Cardiac muscle cell (in vitro differentiated cells and primary cell): ENCODE measurements around the gene SPRR3. TPM values are rescaled to one million over a fixed set of nuclear protein-coding genes. Genes with fewer than 3 reads are reported as not detected.

Experiments used
- DNase-seq, 2 donors: peaks; one replicate each; pipeline versions ENCODE4 v3.0.0 to v3.0.0-alpha.2; 2010 to 2017; ENCODE audit warnings: low read depth in 1 of 2, low spot score in 1 of 2
- H3K27ac ChIP-seq: fragments of 200-600 bp; sonication (generic); 2 replicates; pipeline ENCODE4 v1.5.1; 2016
- H3K27me3 ChIP-seq: fragments of 200-600 bp; sonication (generic); 2 replicates; pipeline ENCODE4 v1.6.0; 2016; ENCODE audit warnings: control low read depth
- H3K36me3 ChIP-seq: fragments of 200-600 bp; sonication (generic); 2 replicates; pipeline ENCODE4 v1.5.1; 2016; ENCODE audit warnings: control low read depth
- H3K4me1 ChIP-seq: fragments of 200-600 bp; sonication (generic); 2 replicates; pipeline ENCODE4 v1.8.1; 2017; ENCODE audit warnings: low read depth, mild to moderate bottlenecking, mixed run types
- H3K4me3 ChIP-seq: fragments of 200-600 bp; sonication (generic); 2 replicates; pipeline ENCODE4 v1.5.1; 2016; ENCODE audit warnings: mild to moderate bottlenecking
- H3K9me3 ChIP-seq: fragments of 200-600 bp; sonication (generic); 2 replicates; pipeline ENCODE4 v1.5.1; 2017; ENCODE audit warnings: low read depth, mild to moderate bottlenecking, control low read depth
- CTCF ChIP-seq: IDR thresholded peaks from 2 replicates; pipeline ENCODE4 v1.5.1; 2012; ENCODE audit warnings: low read depth, mild to moderate bottlenecking, low read length
- polyA plus RNA-seq: library from polyadenylated mRNA; unstranded; fragments of >200 nt; fragmentation: Nextera tagmentation; extraction: Ambion mirVana; gene quantifications from 2 replicates; pipeline ENCODE4 v1.2.1, GENCODE V29; 2016
- total RNA-seq: library from RNA; depleted of rRNA; stranded (reverse); fragments of >200 nt; gene quantifications from 2 replicates; pipeline ENCODE4 v1.2.3, GENCODE V29; 2016

SPRR3 gene
- total and polyA plus RNA-seq, 2 experiments from 2014 or later: not detected

DNA sequence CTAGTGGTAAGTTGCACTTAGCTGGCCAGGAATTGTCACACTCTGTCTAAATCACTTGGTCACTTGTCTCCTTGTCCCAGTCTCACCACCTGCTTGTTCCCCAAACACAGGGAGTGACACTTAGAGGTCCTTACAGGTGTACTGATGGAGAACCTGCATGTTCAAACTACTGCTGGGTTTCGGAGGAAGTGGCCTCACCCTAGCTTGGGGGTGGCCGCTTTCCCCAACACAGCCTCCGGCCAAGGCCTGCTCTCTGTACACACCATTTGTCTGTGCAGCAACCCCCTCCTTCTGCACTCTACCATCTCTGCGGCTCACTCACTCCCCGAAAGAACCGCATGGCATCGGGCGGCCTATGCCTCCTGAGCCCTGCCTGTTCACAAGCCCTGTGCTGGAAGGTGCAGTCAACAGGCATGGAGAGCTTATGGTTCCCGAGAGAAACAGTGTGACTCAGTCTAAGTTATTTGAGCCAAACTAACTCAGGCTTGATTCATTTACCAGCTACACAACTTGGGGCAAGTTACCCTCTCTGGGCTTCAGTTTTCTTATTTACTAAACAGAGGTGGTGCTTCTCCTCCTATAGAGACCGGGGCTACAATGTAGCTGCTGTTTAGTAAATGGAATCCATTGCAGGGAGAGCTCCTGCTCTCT is 41.6 kb upstream of the SPRR3 start:
- DNase-seq: no peak
- Histone ChIP-seq H3K27ac (no peak overlapping the region), H3K4me1 (no peaks in the 10 kb centered on the region), H3K9me3 (no peaks in the 10 kb centered on the region), H3K36me3 (no peaks in the 10 kb centered on the region), H3K4me3 (no peak overlapping the region), H3K27me3 (no peaks in the 10 kb centered on the region)
- no peak for TF ChIP-seq CTCF

DNA sequence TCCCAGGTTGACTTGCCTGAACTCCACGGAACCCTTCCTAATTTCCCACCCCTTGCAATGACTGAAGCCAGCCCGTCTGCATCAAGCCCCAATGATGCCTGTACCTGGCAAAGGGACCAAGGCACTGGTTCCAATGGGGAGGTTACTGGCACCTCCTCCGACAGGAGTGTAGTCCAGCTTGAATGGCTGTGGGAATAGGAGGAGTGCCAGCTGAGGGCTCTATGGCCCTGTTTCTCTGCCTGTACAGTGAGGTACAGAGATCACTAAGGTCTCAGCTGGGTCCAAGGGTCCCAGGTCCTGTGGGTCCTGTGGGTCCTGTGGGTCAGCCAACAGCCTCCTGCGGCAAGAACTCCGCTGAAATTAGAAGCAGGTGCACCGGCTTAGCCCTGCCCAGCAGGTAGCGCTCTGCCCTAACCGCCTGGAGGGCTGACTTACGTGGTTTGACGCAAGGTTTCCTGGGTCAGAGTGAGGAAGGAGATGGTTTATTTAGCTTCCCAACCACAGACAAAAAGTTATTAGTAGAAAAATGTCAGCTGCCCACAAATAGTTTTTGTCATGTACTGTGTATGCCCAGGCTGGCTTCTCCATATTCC is 41.0 kb upstream of the SPRR3 start:
- no peaks in the 10 kb centered on the region for H3K4me1 ChIP-seq
- no peaks in the 10 kb centered on the region for H3K9me3 ChIP-seq
- no peak overlapping the region for H3K4me3 ChIP-seq
- no peak overlapping the region for H3K27ac ChIP-seq
- TF ChIP-seq CTCF: no peak
- H3K36me3 ChIP-seq: no peaks in the 10 kb centered on the region
- no peaks in the 10 kb centered on the region for H3K27me3 ChIP-seq
- no peak for DNase-seq

GRCh38 chr1:152961226-152961891 is 40.2 kb upstream of the SPRR3 start:
- TF ChIP-seq CTCF: no peak
- no peaks in the 10 kb centered on the region for H3K4me1 ChIP-seq
- no peak for DNase-seq
- H3K4me3 ChIP-seq: no peak overlapping the region
- H3K36me3 ChIP-seq: no peaks in the 10 kb centered on the region
- H3K27me3 ChIP-seq: no peaks in the 10 kb centered on the region
- H3K9me3 ChIP-seq: no peaks in the 10 kb centered on the region
- no peak overlapping the region for H3K27ac ChIP-seq

- no peaks in the 10 kb centered on the region for H3K9me3 ChIP-seq
- no peak for DNase-seq
- H3K4me3 ChIP-seq: no peak overlapping the region
- no peaks in the 10 kb centered on the region for H3K36me3 ChIP-seq
- no peaks in the 10 kb centered on the region for H3K4me1 ChIP-seq
- no peak overlapping the region for H3K27ac ChIP-seq
- no peaks in the 10 kb centered on the region for H3K27me3 ChIP-seq
- no peak for TF ChIP-seq CTCF
These were observed 38.6 kb upstream of the SPRR3 start for GRCh38 chr1:152962876-152963415.

DNA sequence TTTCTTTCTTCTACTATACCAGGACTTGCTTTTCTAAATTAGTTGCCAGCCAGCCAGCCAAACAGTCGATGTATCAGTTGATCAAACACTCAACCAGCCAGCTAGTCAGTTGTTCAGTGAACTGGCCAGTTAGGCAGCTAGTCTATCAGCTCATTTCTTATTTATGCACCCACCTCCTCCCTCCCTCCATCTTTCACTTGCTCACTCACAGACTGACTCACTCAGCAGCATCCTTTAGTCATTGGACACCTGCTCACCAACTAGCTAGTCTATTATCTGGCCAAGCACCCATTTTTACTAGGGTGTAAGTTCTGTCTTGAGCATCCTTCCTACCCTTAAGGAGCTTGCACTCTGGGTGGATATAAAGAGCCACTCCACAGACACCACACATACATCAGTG is 37.0 kb upstream of the SPRR3 start:
- DNase-seq: no peak
- no peak for TF ChIP-seq CTCF
- H3K4me3 ChIP-seq: no peak overlapping the region

More for the DNA sequence above, 37.0 kb upstream of the SPRR3 start:
- no peaks in the 10 kb centered on the region for H3K4me1 ChIP-seq
- H3K9me3 ChIP-seq: no peaks in the 10 kb centered on the region
- H3K36me3 ChIP-seq: no peaks in the 10 kb centered on the region
- no peaks in the 10 kb centered on the region for H3K27me3 ChIP-seq
- no peak overlapping the region for H3K27ac ChIP-seq
